Measurements from ENCODE around the gene HSPB7. TPM values are rescaled to one million over a fixed set of nuclear protein-coding genes. Genes with fewer than 3 reads are reported as not detected.

The HSPB7 gene
- total RNA-seq, 1 donor from 2014 or later: 19.4 TPM

DNA sequence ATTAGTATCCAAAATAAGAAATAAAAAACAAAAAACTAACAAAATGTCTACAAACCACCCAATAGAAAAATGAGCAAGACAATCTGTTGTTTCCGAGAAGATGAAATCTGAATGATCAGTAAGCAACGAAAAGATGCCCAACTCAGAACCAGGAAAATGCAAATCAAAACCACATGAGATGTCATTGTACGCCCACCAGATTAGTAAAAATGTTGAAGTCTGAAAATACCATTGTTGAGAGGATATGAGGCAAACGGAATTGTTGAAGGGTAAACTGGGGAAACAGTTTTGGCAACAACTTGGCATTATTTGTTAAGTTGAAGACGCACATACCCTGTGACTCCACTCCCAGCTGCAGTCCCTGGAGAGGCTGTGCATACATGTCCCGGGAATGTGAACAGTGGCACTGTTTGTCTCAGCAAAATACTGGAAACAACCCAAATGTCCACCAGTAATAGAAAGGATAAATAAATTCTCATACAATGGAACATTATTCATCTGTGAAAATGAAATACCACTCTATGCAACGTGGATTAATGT lies 52.5 kb downstream of the HSPB7 start:
- Histone ChIP-seq H3K4me1 (peaks cover 41% of the 10 kb centered on the region), H3K4me3 (no peak overlapping the region), H3K27ac (no peak overlapping the region), H3K36me3 (peaks cover 0 to 8% of the 10 kb centered on the region in 2 donors), H3K27me3 (no peaks in the 10 kb centered on the region), H3K9me3 (no peaks in the 10 kb centered on the region)
- no peak for TF ChIP-seq POLR2AphosphoS5 (IDR thresholded peaks at IDR 0.05; ENCODE audit: insufficient read depth in 1 of 2, low read depth in 1 of 2)
- TF ChIP-seq CTCF (IDR thresholded peaks at IDR 0.05): no peak
- TF ChIP-seq POLR2A (IDR thresholded peaks at IDR 0.05): no peak
- no peak for DNase-seq (ENCODE audit: extremely low spot score in 2 of 2)
- intact Hi-C loops (cut with DNase I): no loop called here

Small RNAs within 50 kb of the gene (small RNA-seq; reads per million reads assigned to genes)
- gene AL355994.1 (not detected), gene AL355994.5 (not detected)

Other genes with a start within 250 kb of the HSPB7 start
- 1.5 TPM for gene UQCRHL, start 210.4 kb downstream of the HSPB7 start, total RNA-seq
- 55.2 TPM for gene SPEN, start 170.3 kb downstream of the HSPB7 start, total RNA-seq
- 38.5 TPM for gene ZBTB17, start 41.9 kb downstream of the HSPB7 start, total RNA-seq
- gene SRARP, start 13.8 kb downstream of the HSPB7 start, total RNA-seq: not detected
- gene CLCNKA, start 4.0 kb upstream of the HSPB7 start, total RNA-seq: 0.25 TPM
- gene CLCNKB, start 25.7 kb upstream of the HSPB7 start, total RNA-seq: not detected
- 0.98 TPM for gene FAM131C, start 55.6 kb upstream of the HSPB7 start, total RNA-seq
- 264 TPM for gene EPHA2, start 138.0 kb upstream of the HSPB7 start, total RNA-seq
- 19.4 TPM for gene ARHGEF19, start 194.6 kb upstream of the HSPB7 start, total RNA-seq
- gene CPLANE2, start 219.1 kb upstream of the HSPB7 start, total RNA-seq: 1.2 TPM

Data from vagina (tissue), 2 donors.